SH-SY5Y (cell line): ENCODE data around the gene SSBP3.

Experiments
- GATA2 ChIP-seq: IDR thresholded peaks from 2 replicates; pipeline ENCODE4 v1.6.1; 2011; ENCODE audit warnings: mild to moderate bottlenecking, low read depth, low read length
- GATA3 ChIP-seq: IDR thresholded peaks from 2 replicates; pipeline ENCODE4 v1.6.1; 2011; ENCODE audit warnings: low read depth, mild to moderate bottlenecking, low read length, moderate library complexity

Gene SSBP3

DNA sequence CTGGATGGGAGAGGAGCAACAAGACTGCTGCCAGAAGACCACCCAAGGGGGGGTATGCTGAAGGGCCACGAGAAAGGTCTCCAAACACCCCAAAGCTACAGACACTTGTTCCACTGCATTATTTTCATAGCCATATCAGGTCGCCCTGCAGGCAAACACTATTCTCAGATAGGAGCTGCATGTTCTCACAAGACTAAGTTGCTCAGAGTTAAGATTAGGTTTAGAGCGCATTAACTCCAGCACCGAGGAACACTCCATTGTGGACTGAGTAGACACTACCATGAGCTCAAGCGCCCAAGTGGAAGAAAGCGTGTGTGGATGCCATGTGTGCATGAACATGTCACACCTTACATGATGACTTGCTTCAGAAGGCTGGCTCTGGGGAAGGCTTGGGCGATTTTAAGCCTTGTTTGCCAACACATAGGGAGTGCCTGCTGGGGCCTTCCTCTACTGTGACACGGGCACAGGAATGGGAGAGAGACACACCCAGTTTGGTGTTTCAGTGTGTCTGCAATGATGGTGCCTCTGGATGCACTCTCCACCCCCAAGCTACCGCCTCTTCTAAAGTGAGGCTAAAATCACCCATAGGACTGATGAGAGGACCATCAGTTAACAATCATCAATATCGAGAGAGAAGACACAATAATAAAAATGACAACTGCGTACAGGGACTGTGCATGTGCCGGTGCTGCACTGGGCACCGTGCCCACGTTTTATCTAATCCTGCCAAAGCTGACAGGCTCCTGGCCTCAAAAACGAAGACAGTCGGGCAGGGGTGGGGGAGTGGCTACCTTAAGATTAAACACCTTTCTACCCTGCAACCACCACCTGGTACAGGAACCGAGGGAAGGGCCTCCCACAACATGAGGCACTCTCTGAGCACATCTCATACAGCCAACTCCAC is 34.9 kb downstream of the SSBP3 start:
- no peak for TF ChIP-seq GATA3
- no peak for TF ChIP-seq GATA2

GRCh38 chr1:54370287-54370989 is 35.8 kb downstream of the SSBP3 start:
- no peak for TF ChIP-seq GATA3
- TF ChIP-seq GATA2, result no peak

DNA sequence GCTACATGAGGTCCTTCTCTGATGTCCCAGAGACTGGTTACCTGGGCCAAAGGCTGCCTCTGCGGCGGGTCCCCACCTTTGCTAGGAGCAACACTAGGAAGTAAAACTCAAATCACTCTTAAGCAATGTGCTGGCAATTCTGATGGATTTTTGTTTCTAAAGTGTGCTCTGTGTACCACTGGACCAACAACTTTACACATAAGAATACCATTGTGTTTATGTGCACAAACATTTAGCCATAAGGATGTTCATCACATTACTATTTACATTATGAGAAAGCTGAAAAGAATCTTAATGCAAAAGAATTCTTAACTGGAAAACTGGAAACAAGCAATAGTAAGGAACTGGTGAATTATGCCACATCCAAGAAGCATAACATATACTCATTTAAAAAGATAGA is 38.6 kb downstream of the SSBP3 start:
- no peak for TF ChIP-seq GATA3
- TF ChIP-seq GATA2, result no peak

- TF ChIP-seq GATA3 (no peak), GATA2 (no peak)
Observed at GRCh38 chr1:54365847-54366246, 40.3 kb downstream of the SSBP3 start.

- TF ChIP-seq GATA3 (no peak), GATA2 (no peak)
Observed at GRCh38 chr1:54365398-54365797, 40.8 kb downstream of the SSBP3 start.

GRCh38 chr1:54364995-54365394 is 41.2 kb downstream of the SSBP3 start:
- no peak for TF ChIP-seq GATA2
- no peak for TF ChIP-seq GATA3

- no peak for TF ChIP-seq GATA3
- no peak for TF ChIP-seq GATA2
Observed at GRCh38 chr1:54364582-54364981, 41.6 kb downstream of the SSBP3 start.

GRCh38 chr1:54363925-54364324 is 42.3 kb downstream of the SSBP3 start:
- TF ChIP-seq GATA2 (no peak), GATA3 (no peak)

- no peak for TF ChIP-seq GATA3
- TF ChIP-seq GATA2, result no peak
Observed at GRCh38 chr1:54362881-54363340, 43.3 kb downstream of the SSBP3 start.

GRCh38 chr1:54361342-54361741 is 44.9 kb downstream of the SSBP3 start:
- no peak for TF ChIP-seq GATA2
- TF ChIP-seq GATA3, result no peak

GRCh38 chr1:54360165-54361005 is 45.8 kb downstream of the SSBP3 start:
- TF ChIP-seq GATA2 (no peak), GATA3 (no peak)

GRCh38 chr1:54359393-54360162 is 46.6 kb downstream of the SSBP3 start:
- TF ChIP-seq GATA2, result no peak
- no peak for TF ChIP-seq GATA3

DNA sequence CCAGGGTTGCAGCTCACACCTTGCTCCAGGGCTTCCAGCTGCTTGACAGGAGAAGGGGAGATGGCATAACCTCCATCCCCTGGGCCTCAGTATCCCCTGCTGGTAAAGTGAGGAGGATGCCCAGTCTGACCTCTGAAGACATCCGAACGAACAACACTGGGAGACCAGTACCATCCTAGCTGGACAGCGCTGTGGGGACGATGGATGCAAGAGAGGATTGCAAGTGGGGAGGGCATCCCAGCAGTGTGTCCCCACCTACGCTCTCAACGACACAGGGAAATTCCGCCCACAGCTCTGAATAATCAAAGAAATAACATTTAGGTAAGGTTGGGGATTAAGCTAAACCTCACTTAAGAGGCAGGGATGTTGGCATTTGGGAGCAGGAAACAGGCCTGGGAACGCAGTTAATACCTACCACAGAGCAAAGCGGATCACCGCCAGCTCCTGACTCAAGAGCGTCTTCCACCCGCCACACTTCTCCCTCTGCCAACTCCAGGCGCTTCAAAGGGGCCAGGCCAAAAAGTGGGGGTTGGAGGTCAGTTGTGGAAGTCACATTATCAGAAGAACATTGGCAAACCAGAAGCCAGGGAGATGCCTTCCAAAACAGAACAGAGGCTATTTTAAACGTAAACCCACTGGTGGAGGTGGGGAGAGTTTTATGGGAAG is 47.6 kb downstream of the SSBP3 start:
- TF ChIP-seq GATA2 (no peak), GATA3 (no peak)

DNA sequence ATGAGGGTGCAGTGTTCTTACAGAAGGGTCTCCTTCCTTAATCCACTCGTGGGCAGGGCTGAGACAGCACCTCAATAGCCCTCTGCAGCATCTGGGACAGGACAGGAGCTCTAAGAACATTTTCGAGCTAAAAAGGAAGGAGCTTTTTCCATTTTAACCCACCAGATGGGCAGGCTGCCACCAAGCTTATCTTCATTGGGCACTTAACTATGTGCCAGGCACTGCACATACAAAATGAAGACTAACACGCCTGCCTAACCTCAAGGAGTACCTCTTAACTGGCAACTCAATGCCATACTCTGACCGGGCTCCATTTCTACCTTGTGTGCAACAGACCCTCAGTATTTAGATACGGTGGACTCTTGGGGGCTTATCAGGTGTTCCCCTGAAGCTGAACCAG is 48.2 kb downstream of the SSBP3 start:
- TF ChIP-seq GATA3, result no peak
- no peak for TF ChIP-seq GATA2
